HCT116 (cell line): ENCODE data around the gene HNF1B. TPM values are rescaled to one million over a fixed set of nuclear protein-coding genes. Genes with fewer than 3 reads are reported as not detected.

Experiments used
- ATAC-seq: fragments of 200-7000 bp; cut with Tn5 transposase; 2 replicates; pipeline ENCODE4 v1.9.1; 2020; ENCODE audit warnings: mild to moderate bottlenecking, moderate library complexity
- BruUV-seq: library from RNA; stranded (reverse); fragments of 400-500 nt; replicated peaks from 2 replicates; lab custom pipeline; 2021; lab: Mats Ljungman, UMichigan
- CTCF ChIA-PET: fragments of 300-600 bp; sonication (Branson Sonifier 250); formaldehyde crosslinking; loops from one replicate; lab custom pipeline; 2021; ENCODE audit warnings: antibody characterized with exemption; lab: Charles Lee
- POLR2A ChIA-PET: fragments of 300-600, 350-600 bp; sonication (Branson Sonifier 250); formaldehyde crosslinking; loops from one replicate; lab custom pipeline; 2021; ENCODE audit warnings: antibody characterized with exemption; lab: Charles Lee
- RAD21 ChIA-PET, 2 experiments: fragments of 300-600 bp; sonication (Branson Sonifier 250); formaldehyde crosslinking; loops; one replicate each; lab custom pipeline; 2023; ENCODE audit warnings: low total read pairs in 2 of 2; ENCODE audit not compliant: uncharacterized antibody in 2 of 2, unreplicated experiment in 2 of 2, low non-redundant PET in 1 of 2; lab: Charles Lee
- DNase-seq: peaks from one replicate; pipeline ENCODE4 v3.0.0-alpha.2; 2010; ENCODE audit warnings: low read depth, low spot score
- H2AFZ ChIP-seq: fragments of 200-600 bp; shearing (Covaris generic), sonication (generic); 2 replicates; pipeline ENCODE4 v1.6.1; 2017; ENCODE audit warnings: low read depth, mixed run types, mixed read lengths, antibody characterized with exemption, low read length; ENCODE audit not compliant: poor library complexity, severe bottlenecking
- H3K27ac ChIP-seq: 2 replicates; pipeline ENCODE4 v1.5.1; 2012; ENCODE audit warnings: low read depth, low read length
- H3K27me3 ChIP-seq: fragments of 200-600 bp; sonication (generic); 2 replicates; pipeline ENCODE4 v1.6.1; 2016; ENCODE audit warnings: mixed run types, low read length, mixed read lengths; ENCODE audit not compliant: insufficient read depth
- H3K36me3 ChIP-seq, 2 experiments: fragments of 200-500 bp in 1 of 2; fragments of 200-600 bp in 1 of 2; sonication (Bioruptor generic) in 1 of 2; sonication (generic) in 1 of 2; 2 replicates each; pipeline versions ENCODE4 v1.5.1 to v1.6.1; 2014 to 2016; ENCODE audit warnings: low read length in 2 of 2, inconsistent platforms in 1 of 2, mixed read lengths in 1 of 2, mixed run types in 1 of 2; ENCODE audit not compliant: insufficient read depth in 2 of 2, control insufficient read depth in 1 of 2
- H3K4me1 ChIP-seq, 2 experiments: fragments of 200-600 bp in 1 of 2; sonication (generic) in 1 of 2; 2 replicates each; pipeline versions ENCODE4 v1.5.1 to v1.6.1; 2012 to 2017; ENCODE audit warnings: low read length in 2 of 2, inconsistent platforms in 1 of 2, mild to moderate bottlenecking in 1 of 2, mixed read lengths in 1 of 2, mixed run types in 1 of 2, moderate library complexity in 1 of 2; ENCODE audit not compliant: insufficient read depth in 2 of 2, control insufficient read depth in 1 of 2
- H3K4me2 ChIP-seq: fragments of 200-600 bp; sonication (generic); 2 replicates; pipeline ENCODE4 v1.6.1; 2017; ENCODE audit warnings: mixed run types, low read length, mixed read lengths
- H3K4me3 ChIP-seq, 2 experiments: fragments of 200-600 bp in 1 of 2; sonication (generic) in 1 of 2; replicated peaks in 1 of 2; 2 replicates each; pipeline ENCODE4 v1.5.1; 2011 to 2016; ENCODE audit warnings: low read length in 2 of 2, control low read depth in 1 of 2, low read depth in 1 of 2, mild to moderate bottlenecking in 1 of 2, mixed read lengths in 1 of 2, mixed run types in 1 of 2
- H3K79me2 ChIP-seq: fragments of 200-600 bp; sonication (generic); 2 replicates; pipeline ENCODE4 v1.6.1; 2017; ENCODE audit warnings: mild to moderate bottlenecking, mixed run types, low read length, moderate library complexity, mixed read lengths; ENCODE audit not compliant: insufficient read depth
- H3K9ac ChIP-seq: fragments of 200-600 bp; sonication (generic); 2 replicates; pipeline ENCODE4 v1.6.1; 2016; ENCODE audit warnings: low read length, mixed read lengths
- H3K9me2 ChIP-seq: fragments of 200-600 bp; sonication (generic), shearing (Covaris generic); 2 replicates; pipeline ENCODE4 v1.6.1; 2017; ENCODE audit warnings: mixed run types, mild to moderate bottlenecking, moderate library complexity; ENCODE audit not compliant: insufficient read depth
- H3K9me3 ChIP-seq, 2 experiments: fragments of 200-500 bp in 1 of 2; fragments of 200-600 bp in 1 of 2; sonication (Bioruptor generic) in 1 of 2; sonication (generic) in 1 of 2; 2 replicates each; pipeline ENCODE4 v1.6.1; 2014 to 2017; ENCODE audit warnings: low read length in 2 of 2, mixed read lengths in 2 of 2, inconsistent platforms in 1 of 2, low read depth in 1 of 2, mild to moderate bottlenecking in 1 of 2, mixed run types in 1 of 2, moderate library complexity in 1 of 2; ENCODE audit not compliant: control insufficient read depth in 1 of 2, insufficient read depth in 1 of 2
- H4K20me1 ChIP-seq: fragments of 200-600 bp; sonication (generic), shearing (Covaris generic); 2 replicates; pipeline ENCODE4 v1.6.1; 2017; ENCODE audit warnings: mixed run types, mild to moderate bottlenecking, moderate library complexity; ENCODE audit not compliant: insufficient read depth
- CTCF ChIP-seq, 3 experiments: fragments of 200-600 bp in 1 of 3; sonication (generic) in 1 of 3; IDR thresholded peaks in 2 of 3; conservative IDR thresholded peaks in 1 of 3; 2 replicates each; pipeline ENCODE4 v1.5.1; 2012 to 2017; ENCODE audit warnings: low read depth in 2 of 3, low read length in 2 of 3, antibody characterized with exemption in 1 of 3, borderline replicate concordance in 1 of 3, control low read depth in 1 of 3, mild to moderate bottlenecking in 1 of 3, mixed read lengths in 1 of 3, mixed run types in 1 of 3, moderate library complexity in 1 of 3; ENCODE audit not compliant: insufficient read depth in 1 of 3
- EGR1 ChIP-seq: IDR thresholded peaks from 2 replicates; pipeline ENCODE4 v1.6.1; 2012; ENCODE audit warnings: low read depth
- EZH2phosphoT487 ChIP-seq: fragments of 200-600 bp; IDR thresholded peaks from 2 replicates; pipeline ENCODE4 v1.6.1; 2018; ENCODE audit warnings: antibody characterized with exemption, borderline replicate concordance
- FOSL1 ChIP-seq: IDR thresholded peaks from 2 replicates; pipeline ENCODE4 v1.6.1; 2012; ENCODE audit warnings: low read depth
- POLR2A ChIP-seq: IDR thresholded peaks from 2 replicates; pipeline ENCODE4 v1.7.0; 2011; ENCODE audit warnings: borderline replicate concordance; ENCODE audit not compliant: insufficient read depth, insufficient read length; ENCODE audit errors: extremely low read depth
- RAD21 ChIP-seq: IDR thresholded peaks from 2 replicates; pipeline ENCODE4 v1.6.1; 2012; ENCODE audit warnings: low read depth, mild to moderate bottlenecking
- SRF ChIP-seq: IDR thresholded peaks from 2 replicates; pipeline ENCODE4 v1.6.1; 2012; ENCODE audit warnings: low read depth
- TCF7L2 ChIP-seq: IDR thresholded peaks from 2 replicates; pipeline ENCODE4 v1.7.0; 2011; ENCODE audit warnings: borderline replicate concordance, inconsistent platforms; ENCODE audit not compliant: insufficient read depth, insufficient read length; ENCODE audit errors: extremely low read depth
- YY1 ChIP-seq: IDR thresholded peaks from 2 replicates; pipeline ENCODE4 v1.6.1; 2011; ENCODE audit warnings: low read length, low read depth, moderate library complexity, mild to moderate bottlenecking; ENCODE audit not compliant: insufficient replicate concordance; ENCODE audit errors: extremely low read depth
- intact Hi-C: fragments of 100-400 bp; cut with micrococcal nuclease; formaldehyde crosslinking; loops from 2 replicates; pipeline ENCODE4 v1.10.0; 2022
- total RNA-seq: library from RNA; stranded (reverse); gene quantifications from one replicate; pipeline ENCODE4 v1.2.1, GENCODE V29; 2021; ENCODE audit not compliant: unreplicated experiment

The HNF1B gene
- total RNA-seq, 1 experiment from 2014 or later: 3.6 TPM

- Histone ChIP-seq H3K9me3 (no peaks in the 10 kb centered on the region), H3K4me3 (no peak overlapping the region), H3K9ac (no peak overlapping the region), H3K27ac (no peak overlapping the region), H2AFZ (no peak overlapping the region), H3K4me2 (no peak overlapping the region), H3K27me3 (no peaks in the 10 kb centered on the region), H4K20me1 (no peaks in the 10 kb centered on the region), H3K4me1 (no peaks in the 10 kb centered on the region), H3K36me3 (no peaks in the 10 kb centered on the region), H3K79me2 (no peaks in the 10 kb centered on the region), H3K9me2 (no peaks in the 10 kb centered on the region)
- TF ChIP-seq POLR2A: no peak
- TF ChIP-seq RAD21: no peak
- no peak for TF ChIP-seq SRF
- TF ChIP-seq TCF7L2: no peak
- TF ChIP-seq CTCF (IDR thresholded peaks at IDR 0.05 in 2 of 3, conservative IDR thresholded peaks at IDR 0.05 in 1 of 3; ENCODE audit: borderline replicate concordance in 1 of 3, insufficient read depth in 1 of 3, low read depth in 2 of 3, low read length in 2 of 3): no peak
- TF ChIP-seq FOSL1: no peak
- TF ChIP-seq EZH2phosphoT487: no peak
- no peak for TF ChIP-seq EGR1
- no peak for TF ChIP-seq YY1
- ChIA-PET POLR2A (no interaction called here), CTCF (no interaction called here), RAD21 (no interaction called here)
- BruUV-seq: no TSS peak
- intact Hi-C loops: no loop called here
- no peak for DNase-seq
- no peak for ATAC-seq
Observed at GRCh38 chr17:37761059-37761458, 16.2 kb upstream of the HNF1B start.
